K562 (cell line): ENCODE data around the gene POLD2.

Experiments used
- CCAR2 ChIP-seq: fragments of 200-400 bp; formaldehyde crosslinking; IDR thresholded peaks from 2 replicates; pipeline ENCODE4 v1.6.1; 2017; ENCODE audit warnings: mild to moderate bottlenecking, low read depth, low read length
- CREB1 ChIP-seq, 2 experiments: sonication (generic) in 1 of 2; formaldehyde crosslinking in 1 of 2; IDR thresholded peaks; 2 replicates each; pipeline versions ENCODE4 v1.6.1 to v1.8.0; 2012 to 2022; ENCODE audit warnings: inconsistent platforms in 1 of 2, mild to moderate bottlenecking in 1 of 2, missing genetic modification reagents in 1 of 2, moderate library complexity in 1 of 2
- CTCF ChIP-seq, 3 experiments: IDR thresholded peaks in 2 of 3; conservative IDR thresholded peaks in 1 of 3; 2 replicates each; pipeline ENCODE4 v1.5.1; 2011 to 2012; ENCODE audit warnings: low read length in 3 of 3, mild to moderate bottlenecking in 3 of 3, control low read depth in 2 of 3, improper control_type of control experiment in 1 of 3, inconsistent platforms in 1 of 3, low read depth in 1 of 3, mixed read lengths in 1 of 3, moderate library complexity in 1 of 3; ENCODE audit not compliant: insufficient read depth in 2 of 3
- ELF4 ChIP-seq: fragments of 450-650 bp; formaldehyde crosslinking; IDR thresholded peaks from 2 replicates; pipeline ENCODE4 v1.4.0; 2022; ENCODE audit warnings: missing genetic modification characterization
- EZH2 ChIP-seq: IDR thresholded peaks from 2 replicates; pipeline ENCODE4 v1.6.1; 2012; ENCODE audit warnings: low read depth, mild to moderate bottlenecking, inconsistent platforms, low read length, borderline replicate concordance
- GABPB1 ChIP-seq: sonication (generic); formaldehyde crosslinking; IDR thresholded peaks from 2 replicates; pipeline ENCODE4 v1.8.0; 2022; ENCODE audit warnings: mild to moderate bottlenecking, missing genetic modification reagents
- HDAC3 ChIP-seq: fragments of 450-650 bp; IDR thresholded peaks from 2 replicates; pipeline ENCODE4 v1.6.1; 2018; ENCODE audit warnings: borderline replicate concordance, mild to moderate bottlenecking, moderate library complexity; ENCODE audit not compliant: partially characterized antibody
- NFXL1 ChIP-seq: fragments of 450-650 bp; formaldehyde crosslinking; IDR thresholded peaks from 2 replicates; pipeline ENCODE4 v1.4.0; 2021; ENCODE audit warnings: mild to moderate bottlenecking
- POLR2A ChIP-seq: fragments of 450-650 bp; conservative IDR thresholded peaks from 2 replicates; pipeline ENCODE4 v1.6.1; 2016
- RBM39 ChIP-seq: fragments of 200-400 bp; formaldehyde crosslinking; optimal IDR thresholded peaks from 2 replicates; pipeline ENCODE3; 2018; ENCODE audit warnings: low read depth, low read length
- TAF1 ChIP-seq: IDR thresholded peaks from 2 replicates; pipeline ENCODE4 v1.6.1; 2011; ENCODE audit warnings: mild to moderate bottlenecking, low read length, moderate library complexity; ENCODE audit not compliant: insufficient read depth, control insufficient read depth, severe bottlenecking; ENCODE audit errors: extremely low read depth
- ZBTB34 ChIP-seq: fragments of 250-450 bp; sonication (Bioruptor Pico); IDR thresholded peaks from 2 replicates; pipeline ENCODE4 v1.8.0; 2021; ENCODE audit warnings: mild to moderate bottlenecking, moderate library complexity
- ZNF644 ChIP-seq: fragments of 200-800 bp; sonication (Bioruptor generic); IDR thresholded peaks from 2 replicates; pipeline ENCODE4 v1.6.1; 2016; ENCODE audit warnings: low read depth, missing genetic modification characterization, missing compliant biosample characterization
- TF ChIP-seq, protein P1 (sequence below), 2 experiments: fragments of 250-450 bp in 1 of 2; fragments of 450-650 bp in 1 of 2; sonication (Bioruptor Pico) in 1 of 2; IDR thresholded peaks; 2 replicates each; pipeline versions ENCODE4 v1.6.1 to v1.8.0; 2016 to 2021; ENCODE audit warnings: mild to moderate bottlenecking in 2 of 2, moderate library complexity in 2 of 2, missing compliant biosample characterization in 1 of 2, missing genetic modification characterization in 1 of 2

DNA sequence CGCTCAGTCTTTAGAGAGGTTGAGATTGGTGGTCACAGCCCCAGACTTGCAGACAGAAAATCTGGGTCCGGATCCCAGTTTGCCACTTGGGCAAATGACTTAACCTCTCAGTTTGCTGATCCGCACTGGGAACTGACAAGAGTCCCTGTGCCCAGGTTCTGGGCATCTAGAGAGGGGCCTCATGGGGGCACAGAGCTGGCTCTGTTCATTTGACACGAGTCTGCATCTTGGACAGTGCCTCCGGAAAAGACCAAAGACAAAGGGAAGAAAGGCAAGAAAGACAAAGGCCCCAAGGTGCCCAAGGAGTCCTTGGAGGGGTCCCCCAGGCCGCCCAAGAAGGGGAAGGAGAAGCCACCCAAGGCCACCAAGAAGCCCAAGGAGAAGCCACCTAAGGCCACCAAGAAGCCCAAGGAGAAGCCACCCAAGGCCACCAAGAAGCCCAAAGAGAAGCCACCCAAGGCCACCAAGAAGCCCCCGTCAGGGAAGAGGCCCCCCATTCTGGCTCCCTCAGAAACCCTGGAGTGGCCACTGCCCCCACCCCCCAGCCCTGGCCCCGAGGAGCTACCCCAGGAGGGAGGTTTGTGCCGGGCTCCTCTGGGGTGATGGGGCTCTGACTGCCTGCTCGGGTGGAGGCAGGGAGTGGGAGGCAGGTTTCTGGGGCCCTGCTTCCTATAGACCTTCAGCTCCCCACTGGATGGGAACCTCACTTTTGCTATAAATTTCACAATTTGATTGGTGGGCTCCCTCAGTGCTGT is 16.9 kb downstream of the POLD2 start:
- TF ChIP-seq TAF1 (no peak), CREB1 (IDR thresholded peaks at IDR 0.05) (no peak), CREB1 (CRISPR knock-in tag; IDR thresholded peaks at IDR 0.05) (no peak), ZBTB34 (CRISPR knock-in tag) (no peak), ZNF644 (tag) (no peak), CCAR2 (no peak), POLR2A (no peak), GABPB1 (CRISPR knock-in tag) (no peak), ELF4 (CRISPR knock-in tag) (no peak), CTCF (IDR thresholded peaks at IDR 0.05 in 2 of 3, conservative IDR thresholded peaks at IDR 0.05 in 1 of 3; ENCODE audit: insufficient read depth in 2 of 3, low read depth in 1 of 3, low read length in 3 of 3) (no peak), NFXL1 (no peak), HDAC3 (no peak), EZH2 (no peak), RBM39 (no peak)
- TF ChIP-seq, protein P1, sequence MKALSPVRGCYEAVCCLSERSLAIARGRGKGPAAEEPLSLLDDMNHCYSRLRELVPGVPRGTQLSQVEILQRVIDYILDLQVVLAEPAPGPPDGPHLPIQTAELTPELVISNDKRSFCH (CRISPR knock-in tag; IDR thresholded peaks at IDR 0.05) = no peak
- TF ChIP-seq, protein P1 (tag; IDR thresholded peaks at IDR 0.05) = no peak
